Stimulated activated naive B cell treated with anti-CD40 and anti-IgM and Interleukin-4, amounts not matched to agents 10 μg/mL and 1 μg/mL and 100 μg/mL, for 72 hours (primary cell): ENCODE results near the gene ELMO1.

Experiments
- ATAC-seq, 2 donors: fragments of 150-1000 bp; cut with Tn5 transposase; replicated peaks; 2 replicates each; pipeline ENCODE4 v1.10.0; 2021; ENCODE audit warnings: moderate library complexity in 1 of 2
- DNase-seq: peaks from one replicate; pipeline ENCODE4 v3.0.0; 2021
- H3K27ac Mint-ChIP-seq: one replicate; pipeline ENCODE4 v1.8.0; 2022; ENCODE audit warnings: mild to moderate bottlenecking, mixed read lengths
- H3K27me3 Mint-ChIP-seq, 2 donors: one replicate each; pipeline ENCODE4 v1.8.0; 2022; ENCODE audit warnings: mixed read lengths in 2 of 2
- H3K36me3 Mint-ChIP-seq, 2 donors: one replicate each; pipeline ENCODE4 v1.8.0; 2022; ENCODE audit warnings: mixed read lengths in 2 of 2, mild to moderate bottlenecking in 1 of 2
- H3K4me1 Mint-ChIP-seq, 2 donors: one replicate each; pipeline ENCODE4 v1.8.0; 2022; ENCODE audit warnings: mixed read lengths in 2 of 2, mild to moderate bottlenecking in 1 of 2
- H3K4me3 Mint-ChIP-seq, 2 donors: one replicate each; pipeline ENCODE4 v1.8.0; 2022; ENCODE audit warnings: mild to moderate bottlenecking in 2 of 2, mixed read lengths in 2 of 2, moderate library complexity in 1 of 2
- H3K9me3 Mint-ChIP-seq, 2 donors: one replicate each; pipeline ENCODE4 v1.8.0; 2022; ENCODE audit warnings: mixed read lengths in 2 of 2, mild to moderate bottlenecking in 1 of 2

The ELMO1 gene

GRCh38 chr7:37181550-37181932 lies 267.1 kb downstream of the ELMO1 start:
- Mint-ChIP-seq H3K9me3 (no peaks in the 10 kb centered on the region), H3K36me3 (peaks cover 11 to 25% of the 10 kb centered on the region in 2 donors), H3K4me1 (peaks cover 0 to 4% of the 10 kb centered on the region in 2 donors), H3K4me3 (no peak overlapping the region), H3K27ac (no peak overlapping the region), H3K27me3 (no peaks in the 10 kb centered on the region)
- ATAC-seq: no peak
- no peak for DNase-seq

DNA sequence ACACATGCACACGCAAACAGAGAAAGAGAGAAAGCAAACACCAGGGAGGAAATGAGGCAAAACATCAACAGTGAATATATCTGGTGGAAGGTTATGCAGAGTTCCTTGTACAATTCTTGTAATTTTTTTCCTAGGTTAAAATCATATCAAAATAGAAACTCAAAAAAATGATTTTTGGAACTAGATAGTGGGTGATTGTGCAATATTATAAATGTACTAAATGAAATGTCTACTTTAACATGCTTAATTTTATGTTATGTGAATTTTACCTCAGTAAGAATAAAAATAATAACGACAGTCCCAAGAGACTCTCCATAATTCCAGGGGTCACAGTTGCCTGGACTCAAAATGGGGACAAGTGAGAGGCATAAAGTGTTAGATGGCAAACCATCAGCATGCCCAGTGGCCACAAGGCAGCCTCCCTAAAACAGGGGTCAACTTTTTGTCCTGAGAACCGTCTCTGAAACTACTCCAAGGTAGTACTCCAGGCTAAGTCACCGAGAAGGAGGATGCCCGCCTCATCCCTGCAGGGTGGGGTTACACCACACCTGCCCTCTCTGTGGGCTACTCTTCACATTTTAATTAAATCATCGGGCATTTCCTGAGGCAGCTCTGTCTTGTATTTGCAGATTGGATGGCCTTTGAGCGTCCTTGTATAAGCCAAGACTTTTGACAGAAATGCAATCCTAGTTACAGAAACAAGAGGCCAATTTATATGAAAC lies 267.7 kb downstream of the ELMO1 start:
- no peak overlapping the region for H3K27ac Mint-ChIP-seq

DNA sequence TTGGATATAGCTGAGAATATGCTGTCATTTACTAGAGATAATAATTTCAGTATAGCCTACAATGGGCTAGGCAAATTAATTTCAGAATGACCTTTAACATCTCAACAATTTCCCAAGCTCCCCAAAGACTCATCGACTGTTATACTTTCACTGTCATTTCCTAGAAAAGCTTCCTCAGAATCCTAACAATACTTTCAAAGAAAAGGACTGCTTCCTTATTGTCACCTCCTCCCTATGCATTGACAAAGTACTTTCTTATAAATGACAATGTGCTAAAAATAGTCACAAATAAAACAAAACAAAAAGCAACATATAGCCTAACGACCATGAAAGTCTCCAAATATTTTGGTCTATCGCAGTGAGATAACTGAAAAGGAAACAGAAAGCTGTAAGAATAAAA lies 272.6 kb downstream of the ELMO1 start:
- Mint-ChIP-seq H3K36me3 (peaks cover 18 to 38% of the 10 kb centered on the region in 2 donors), H3K27me3 (no peaks in the 10 kb centered on the region), H3K4me3 (no peak overlapping the region), H3K9me3 (no peaks in the 10 kb centered on the region), H3K4me1 (peaks cover 0 to 4% of the 10 kb centered on the region in 2 donors), H3K27ac (no peak overlapping the region)
- DNase-seq: no peak
- no peak for ATAC-seq

More for the DNA sequence above, 267.7 kb downstream of the ELMO1 start:
- DNase-seq (no peak), ATAC-seq (no peak)
- Mint-ChIP-seq H3K4me1 (peaks cover 0 to 4% of the 10 kb centered on the region in 2 donors), H3K9me3 (no peaks in the 10 kb centered on the region), H3K27me3 (no peaks in the 10 kb centered on the region), H3K36me3 (peaks cover 14 to 25% of the 10 kb centered on the region in 2 donors), H3K4me3 (no peak overlapping the region)

GRCh38 chr7:37174460-37174859 lies 274.2 kb downstream of the ELMO1 start:
- H3K4me1 Mint-ChIP-seq: peaks cover 0 to 4% of the 10 kb centered on the region in 2 donors
- no peak for DNase-seq
- H3K27me3 Mint-ChIP-seq: no peaks in the 10 kb centered on the region
- no peak overlapping the region for H3K27ac Mint-ChIP-seq
- H3K36me3 Mint-ChIP-seq: peaks cover 20 to 40% of the 10 kb centered on the region in 2 donors
- no peak overlapping the region for H3K4me3 Mint-ChIP-seq
- no peaks in the 10 kb centered on the region for H3K9me3 Mint-ChIP-seq
- ATAC-seq: no peak

GRCh38 chr7:37173670-37174069 lies 275.0 kb downstream of the ELMO1 start:
- ATAC-seq (no peak), DNase-seq (no peak)
- peaks cover 0 to 4% of the 10 kb centered on the region in 2 donors for H3K4me1 Mint-ChIP-seq
- peak overlapping the region; percentile 52 for H3K27ac Mint-ChIP-seq
- H3K27me3 Mint-ChIP-seq: no peaks in the 10 kb centered on the region
- H3K9me3 Mint-ChIP-seq: no peaks in the 10 kb centered on the region
- peaks cover 27 to 42% of the 10 kb centered on the region in 2 donors for H3K36me3 Mint-ChIP-seq
- H3K4me3 Mint-ChIP-seq: no peak overlapping the region

- DNase-seq (no peak), ATAC-seq (no peak)
- peaks cover 0 to 2% of the 10 kb centered on the region in 2 donors for H3K4me1 Mint-ChIP-seq
- H3K36me3 Mint-ChIP-seq: peaks cover 16 to 46% of the 10 kb centered on the region in 2 donors
- H3K27me3 Mint-ChIP-seq: no peaks in the 10 kb centered on the region
- peaks cover 0 to 5% of the 10 kb centered on the region in 2 donors for H3K9me3 Mint-ChIP-seq
- H3K27ac Mint-ChIP-seq: no peak overlapping the region
- no peak overlapping the region for H3K4me3 Mint-ChIP-seq
These were observed 286.6 kb downstream of the ELMO1 start for GRCh38 chr7:37162106-37162505.

DNA sequence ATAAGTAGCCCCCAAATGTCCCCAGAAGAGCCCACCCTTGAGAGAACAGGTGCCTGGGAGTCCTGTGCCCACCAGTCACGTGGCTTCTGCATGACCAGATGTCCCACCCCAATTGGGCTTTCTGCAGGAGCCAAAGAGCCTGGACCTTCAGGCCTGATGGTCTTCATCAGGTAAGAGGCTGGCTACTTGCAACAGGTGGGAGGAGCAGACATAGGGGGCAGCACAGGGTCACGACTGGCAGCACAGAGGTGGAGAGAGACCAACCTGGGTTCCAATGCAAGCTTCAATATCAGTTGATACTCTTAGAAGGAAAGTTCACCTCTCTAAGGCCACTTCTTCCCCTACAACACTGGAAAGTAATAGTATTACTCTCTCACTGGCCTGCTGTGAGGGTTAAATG lies 288.0 kb downstream of the ELMO1 start:
- ATAC-seq: no peak
- DNase-seq: no peak
- peaks cover 15 to 52% of the 10 kb centered on the region in 2 donors for H3K36me3 Mint-ChIP-seq
- no peak overlapping the region for H3K27ac Mint-ChIP-seq
- peaks cover 4 to 9% of the 10 kb centered on the region in 2 donors for H3K9me3 Mint-ChIP-seq
- H3K27me3 Mint-ChIP-seq: no peaks in the 10 kb centered on the region
- H3K4me1 Mint-ChIP-seq: peaks cover 0 to 2% of the 10 kb centered on the region in 2 donors
- no peak overlapping the region for H3K4me3 Mint-ChIP-seq

GRCh38 chr7:37153376-37153775 lies 295.3 kb downstream of the ELMO1 start:
- H3K27ac Mint-ChIP-seq: no peak overlapping the region
- peaks cover 0 to 7% of the 10 kb centered on the region in 2 donors for H3K4me1 Mint-ChIP-seq
- H3K9me3 Mint-ChIP-seq: peaks cover 4 to 13% of the 10 kb centered on the region in 2 donors
- ATAC-seq (no peak), DNase-seq (no peak)
- no peak overlapping the region for H3K4me3 Mint-ChIP-seq
- H3K36me3 Mint-ChIP-seq: peaks cover 23 to 67% of the 10 kb centered on the region in 2 donors
- no peaks in the 10 kb centered on the region for H3K27me3 Mint-ChIP-seq

GRCh38 chr7:37151741-37152413 lies 296.8 kb downstream of the ELMO1 start:
- ATAC-seq (no peak), DNase-seq (no peak)
- Mint-ChIP-seq H3K9me3 (peaks cover 4 to 10% of the 10 kb centered on the region in 2 donors), H3K4me1 (peaks cover 0 to 7% of the 10 kb centered on the region in 2 donors), H3K36me3 (peaks cover 28 to 63% of the 10 kb centered on the region in 2 donors), H3K27me3 (no peaks in the 10 kb centered on the region), H3K4me3 (no peak overlapping the region), H3K27ac (no peak overlapping the region)

- DNase-seq (no peak), ATAC-seq (no peak)
- peaks cover 0 to 7% of the 10 kb centered on the region in 2 donors for H3K4me1 Mint-ChIP-seq
- no peak overlapping the region for H3K4me3 Mint-ChIP-seq
- peaks cover 23 to 53% of the 10 kb centered on the region in 2 donors for H3K36me3 Mint-ChIP-seq
- H3K9me3 Mint-ChIP-seq: peaks cover under 1 to 8% of the 10 kb centered on the region in 2 donors
- no peak overlapping the region for H3K27ac Mint-ChIP-seq
- H3K27me3 Mint-ChIP-seq: no peaks in the 10 kb centered on the region
These were observed 297.8 kb downstream of the ELMO1 start for GRCh38 chr7:37150856-37151255.

- peaks cover 0 to 7% of the 10 kb centered on the region in 2 donors for H3K4me1 Mint-ChIP-seq
- DNase-seq: no peak
- peaks cover 0 to under 1% of the 10 kb centered on the region in 2 donors for H3K9me3 Mint-ChIP-seq
- no peaks in the 10 kb centered on the region for H3K27me3 Mint-ChIP-seq
- no peak overlapping the region for H3K4me3 Mint-ChIP-seq
- H3K27ac Mint-ChIP-seq: no peak overlapping the region
- no peak for ATAC-seq
- peaks cover 18 to 47% of the 10 kb centered on the region in 2 donors for H3K36me3 Mint-ChIP-seq
These were observed 298.5 kb downstream of the ELMO1 start for GRCh38 chr7:37150180-37150579.

- no peak overlapping the region for H3K4me3 Mint-ChIP-seq
- DNase-seq (no peak), ATAC-seq (no peak)
- H3K4me1 Mint-ChIP-seq: peaks cover 0 to 7% of the 10 kb centered on the region in 2 donors
- no peaks in the 10 kb centered on the region for H3K9me3 Mint-ChIP-seq
- H3K27me3 Mint-ChIP-seq: no peaks in the 10 kb centered on the region
- peaks cover 15 to 45% of the 10 kb centered on the region in 2 donors for H3K36me3 Mint-ChIP-seq
- H3K27ac Mint-ChIP-seq: no peak overlapping the region
These were observed 298.9 kb downstream of the ELMO1 start for GRCh38 chr7:37149773-37150124.

DNA sequence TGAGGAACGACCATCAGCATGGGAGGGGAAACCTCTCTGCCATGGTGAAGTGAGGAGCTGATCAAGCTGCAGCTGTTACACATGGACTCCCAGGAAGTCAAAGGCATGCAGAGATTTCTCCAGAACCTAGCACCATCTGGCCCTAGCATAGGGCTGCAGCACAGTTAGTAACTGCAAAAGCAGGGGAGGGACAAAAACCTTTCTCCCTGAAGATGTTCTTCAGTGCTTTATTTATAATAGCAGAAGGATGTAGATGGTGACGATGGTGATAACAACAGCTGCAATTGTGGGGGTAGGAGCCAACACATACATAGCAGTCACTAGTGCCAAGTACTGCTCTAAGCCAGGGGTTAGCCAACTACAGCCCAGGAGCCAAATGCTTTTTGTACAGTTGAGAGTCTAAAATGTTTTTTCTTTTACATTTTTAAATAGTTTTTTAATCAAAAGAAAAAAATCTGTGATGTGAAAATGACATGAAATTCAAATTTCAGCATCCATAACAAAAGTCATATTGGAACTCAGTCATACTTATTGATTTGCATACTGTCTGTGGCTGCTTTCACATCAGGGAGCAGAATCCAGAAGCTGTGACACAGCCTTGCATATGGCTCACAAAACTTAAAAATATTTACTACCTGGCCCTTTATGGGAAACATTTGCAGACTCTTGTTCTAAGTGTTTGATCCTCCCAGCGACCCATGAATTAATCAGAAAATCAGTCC lies 299.5 kb downstream of the ELMO1 start:
- no peaks in the 10 kb centered on the region for H3K27me3 Mint-ChIP-seq
- H3K36me3 Mint-ChIP-seq: peaks cover 13 to 42% of the 10 kb centered on the region in 2 donors
- no peak overlapping the region for H3K27ac Mint-ChIP-seq
- peak in 1 of 2 donors; percentile 25 for ATAC-seq
- DNase-seq: no peak
- no peak overlapping the region for H3K4me3 Mint-ChIP-seq
- H3K4me1 Mint-ChIP-seq: peaks cover 0 to 3% of the 10 kb centered on the region in 2 donors
- H3K9me3 Mint-ChIP-seq: no peaks in the 10 kb centered on the region

DNA sequence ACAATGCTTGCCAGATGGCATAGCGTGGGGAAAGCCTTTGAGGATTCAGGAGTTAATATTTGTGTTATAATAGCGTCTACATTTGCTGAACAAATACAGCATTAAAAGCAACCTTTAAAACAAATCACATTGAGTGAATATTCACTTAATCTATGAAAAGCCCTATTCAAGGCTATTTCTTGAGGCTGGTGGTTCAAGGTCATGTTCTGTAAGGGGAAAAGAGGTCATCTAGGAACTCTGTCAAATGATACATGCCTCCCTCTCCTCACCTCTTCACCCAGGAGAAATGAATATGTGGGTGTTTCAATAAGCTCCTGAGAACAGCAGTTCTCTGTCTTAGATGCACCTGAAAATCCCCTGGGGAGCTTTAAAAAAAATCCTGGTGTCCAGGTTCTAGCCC lies 303.0 kb downstream of the ELMO1 start:
- no peaks in the 10 kb centered on the region for H3K27me3 Mint-ChIP-seq
- H3K36me3 Mint-ChIP-seq: peaks cover 19 to 38% of the 10 kb centered on the region in 2 donors
- no peak overlapping the region for H3K4me3 Mint-ChIP-seq
- peaks cover under 1 to 3% of the 10 kb centered on the region in 2 donors for H3K4me1 Mint-ChIP-seq
- ATAC-seq (no peak), DNase-seq (no peak)
- H3K9me3 Mint-ChIP-seq: peaks cover 6 to 7% of the 10 kb centered on the region in 2 donors
- no peak overlapping the region for H3K27ac Mint-ChIP-seq
